Pancreas (tissue), 10 donors: ENCODE results near the gene KRT26. TPM values are rescaled to one million over a fixed set of nuclear protein-coding genes. Genes with fewer than 3 reads are reported as not detected.

Source experiments
- ATAC-seq, 4 donors: fragments of 200-7000 bp; cut with Tn5 transposase; one replicate each; pipeline versions ENCODE4 v1.8.0 to v1.9.1; 2020; ENCODE audit warnings: mild to moderate bottlenecking in 4 of 4, moderate library complexity in 4 of 4
- DNase-seq, 6 donors: peaks; one replicate each; pipeline ENCODE4 v3.0.0-alpha.2; 2020
- FAIRE-seq: peaks from 2 replicates; lab custom pipeline; 2012; peaks lifted over from hg19 to GRCh38; lab: Jason Lieb, UNC
- H3K27ac ChIP-seq, 4 donors: fragments of 200-600 bp; sonication (generic); 1 replicate in 3 of 4; 2 replicates in 1 of 4; pipeline versions ENCODE4 v1.5.0 to v1.8.0; 2020
- H3K27me3 ChIP-seq, 4 donors: fragments of 200-600 bp; one replicate each; pipeline ENCODE4 v1.8.0; 2021
- H3K36me3 ChIP-seq, 3 donors: fragments of 200-600 bp; sonication (generic) in 1 of 3; one replicate each; pipeline versions ENCODE4 v1.5.0 to v1.8.0; 2020 to 2021
- H3K4me1 ChIP-seq, 3 donors: fragments of 200-600 bp; one replicate each; pipeline ENCODE4 v1.8.0; 2021
- H3K4me3 ChIP-seq, 4 donors: fragments of 200-600 bp; sonication (generic) in 2 of 4; one replicate each; pipeline versions ENCODE4 v1.5.0 to v1.8.0; 2020 to 2021
- H3K9me3 ChIP-seq, 4 donors: fragments of 200-600 bp; one replicate each; pipeline ENCODE4 v1.8.0; 2021
- WGBS, 2 donors: extraction: QIAGEN DNeasy Blood & Tissue Kit; methylation state at CpG; one replicate each; pipeline ENCODE4 v1.1.7; 2013; 5-methylcytosine and 5-hydroxymethylcytosine counted together
- intact Hi-C, 3 donors: fragments of 100-400 bp; cut with DNase I; formaldehyde crosslinking; loops; one replicate each; pipeline versions ENCODE4 v1.11.1 to v1.14.2; 2022
- polyA plus RNA-seq, 2 donors: library from polyadenylated mRNA; stranded (reverse); fragments of 200-250 nt; gene quantifications; one replicate each; pipeline ENCODE4 v1.2.3, GENCODE V29; 2013
- total RNA-seq, 6 donors: library from RNA; stranded (reverse); fragmentation: NEBNext Ultra II Directional in 4 of 6; extraction: Animal tissue kit (Norgen Biotek cat#: 25700) in 4 of 6; gene quantifications; one replicate each; pipeline versions ENCODE4 v1.2.1 to v1.2.4, GENCODE V29; 2021 to 2023
- TF ChIP-seq, protein P1 (sequence below), 4 donors: fragments of 200-600 bp; sonication (generic) in 3 of 4; IDR thresholded peaks; one replicate each; pipeline versions ENCODE4 v1.5.0 to v1.8.0; 2021; ENCODE audit warnings: antibody characterized with exemption in 4 of 4
- donor health status: healthy with polysubstance abuse.
- donor health status: DM: no; HTN: no; CAD: no; lungs with moderate emphysema.
- donor health status: DM: no; HTN: no; CAD: no.
- donor health status: control.
- donor health status: control.
- donor health status: Bipolar disorder and iron deficiency.
- donor health status: DM: yes; HTN: yes; CAD: no.
- donor health status: DM: no; HTN: no; CAD: no.
- donor health status: DM: no; HTN: no; CAD: no.
- donor health status: DM: yes; HTN: yes; CAD: no.

KRT26 gene
- total and polyA plus RNA-seq, 8 donors: not detected

DNA sequence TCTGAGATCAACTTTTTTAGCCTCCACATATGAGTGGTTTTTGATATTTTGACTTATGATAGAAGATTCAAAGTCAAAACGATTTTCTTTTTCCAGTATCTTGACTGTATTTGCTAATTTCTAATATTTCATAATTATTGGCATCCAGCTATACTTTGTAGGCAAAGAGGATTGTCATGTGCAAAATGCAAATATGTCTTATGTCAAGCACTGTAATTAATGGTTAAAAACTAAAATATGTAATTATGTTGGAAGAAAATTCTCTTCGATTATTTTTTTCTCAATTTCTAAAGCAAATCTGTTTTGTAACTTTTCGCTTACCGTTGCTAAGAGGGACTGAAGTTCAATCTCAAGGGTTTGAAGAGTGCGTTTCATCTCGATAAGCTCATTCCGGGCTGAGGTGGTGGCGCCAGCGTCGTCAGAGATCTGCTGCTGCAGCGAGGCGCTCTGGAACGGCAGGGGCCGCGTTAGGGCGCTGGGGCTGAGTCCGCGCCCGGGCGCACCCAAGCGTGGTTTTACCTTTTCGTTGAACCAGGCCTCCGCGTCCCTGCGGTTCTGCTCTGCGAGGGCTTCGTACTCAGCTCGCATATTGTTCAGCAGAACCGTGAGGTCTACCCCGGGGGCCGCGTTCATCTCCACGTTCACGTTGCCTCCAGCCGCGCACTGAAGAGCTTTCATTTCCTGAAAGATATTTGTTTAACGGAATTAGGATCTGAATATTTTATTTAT lies 7.3 kb upstream of the KRT26 start:
- FAIRE-seq (no peak), DNase-seq (peak in 2 of 6 donors; percentile 21 to 65), ATAC-seq (peak in 2 of 4 donors; percentile 43 to 54)
- TF ChIP-seq, protein P1, sequence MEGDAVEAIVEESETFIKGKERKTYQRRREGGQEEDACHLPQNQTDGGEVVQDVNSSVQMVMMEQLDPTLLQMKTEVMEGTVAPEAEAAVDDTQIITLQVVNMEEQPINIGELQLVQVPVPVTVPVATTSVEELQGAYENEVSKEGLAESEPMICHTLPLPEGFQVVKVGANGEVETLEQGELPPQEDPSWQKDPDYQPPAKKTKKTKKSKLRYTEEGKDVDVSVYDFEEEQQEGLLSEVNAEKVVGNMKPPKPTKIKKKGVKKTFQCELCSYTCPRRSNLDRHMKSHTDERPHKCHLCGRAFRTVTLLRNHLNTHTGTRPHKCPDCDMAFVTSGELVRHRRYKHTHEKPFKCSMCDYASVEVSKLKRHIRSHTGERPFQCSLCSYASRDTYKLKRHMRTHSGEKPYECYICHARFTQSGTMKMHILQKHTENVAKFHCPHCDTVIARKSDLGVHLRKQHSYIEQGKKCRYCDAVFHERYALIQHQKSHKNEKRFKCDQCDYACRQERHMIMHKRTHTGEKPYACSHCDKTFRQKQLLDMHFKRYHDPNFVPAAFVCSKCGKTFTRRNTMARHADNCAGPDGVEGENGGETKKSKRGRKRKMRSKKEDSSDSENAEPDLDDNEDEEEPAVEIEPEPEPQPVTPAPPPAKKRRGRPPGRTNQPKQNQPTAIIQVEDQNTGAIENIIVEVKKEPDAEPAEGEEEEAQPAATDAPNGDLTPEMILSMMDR (IDR thresholded peaks at IDR 0.05): no peak
- peaks cover 0 to 17% (median 0%) of the 10 kb centered on the region in 4 donors for H3K27me3 ChIP-seq
- H3K4me3 ChIP-seq: peak overlapping the region in 1 of 4 donors; percentile 11
- H3K27ac ChIP-seq: no peak overlapping the region
- intact Hi-C loops: no loop called here
- H3K36me3 ChIP-seq: no peaks in the 10 kb centered on the region
- H3K4me1 ChIP-seq: no peaks in the 10 kb centered on the region
- no peaks in the 10 kb centered on the region for H3K9me3 ChIP-seq
- 15 to 35% methylated on average over 37 of the region's 37 CpGs for WGBS, 2 donors

DNA sequence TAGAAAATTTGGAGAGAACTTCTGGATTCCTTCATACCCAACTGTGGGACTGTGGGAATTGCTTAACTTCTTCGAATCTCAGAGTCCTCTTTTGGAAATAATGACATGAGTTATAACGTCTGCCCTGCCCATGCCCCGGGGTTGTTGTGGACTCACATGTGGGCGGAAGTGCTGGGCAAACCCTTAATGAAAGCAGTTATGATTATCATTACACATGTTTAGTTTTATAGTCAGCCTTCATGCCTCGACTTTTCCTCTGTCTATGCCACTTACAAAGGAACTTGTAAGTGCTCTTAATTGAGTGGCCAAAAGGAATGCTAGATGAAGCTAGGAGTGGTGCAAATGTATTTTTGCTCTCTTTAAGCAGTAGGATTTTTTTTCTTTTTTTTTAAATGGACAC lies 6.5 kb upstream of the KRT26 start:
- Histone ChIP-seq H3K27ac (no peak overlapping the region), H3K9me3 (no peaks in the 10 kb centered on the region), H3K36me3 (no peaks in the 10 kb centered on the region), H3K4me1 (no peaks in the 10 kb centered on the region), H3K4me3 (no peak overlapping the region), H3K27me3 (peaks cover 0 to 17% (median 0%) of the 10 kb centered on the region in 4 donors)
- TF ChIP-seq, protein P1 (IDR thresholded peaks at IDR 0.05): no peak
- ATAC-seq: no peak
- intact Hi-C loops: no loop called here
- no peak for DNase-seq
- WGBS, 2 donors: 54 to 72% methylated on average over 5 of the region's 5 CpGs
- FAIRE-seq: no peak

DNA sequence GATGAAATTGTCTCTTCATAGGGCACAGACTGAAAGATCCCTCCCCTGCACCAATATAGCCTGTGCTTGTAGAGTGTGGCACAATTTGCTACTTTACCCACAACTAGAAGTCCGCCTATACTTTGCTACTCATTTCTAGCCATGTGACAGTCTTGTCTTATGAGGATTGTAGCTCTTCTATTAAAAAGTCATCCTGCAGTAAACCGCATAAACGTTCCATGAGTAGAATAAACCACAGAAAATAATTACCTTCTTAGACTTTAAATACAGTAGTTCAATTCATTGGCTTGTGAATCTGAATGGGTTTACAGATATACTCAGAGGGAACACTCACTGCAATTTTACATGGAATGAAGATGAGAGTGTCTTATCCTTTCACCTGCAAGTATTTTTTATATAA lies 6.0 kb upstream of the KRT26 start:
- H3K4me3 ChIP-seq: no peak overlapping the region
- ATAC-seq: no peak
- no peaks in the 10 kb centered on the region for H3K36me3 ChIP-seq
- no peaks in the 10 kb centered on the region for H3K9me3 ChIP-seq
- no peak for FAIRE-seq
- TF ChIP-seq, protein P1 (IDR thresholded peaks at IDR 0.05): no peak
- H3K27ac ChIP-seq: no peak overlapping the region
- H3K4me1 ChIP-seq: no peaks in the 10 kb centered on the region
- no peak for DNase-seq
- WGBS, 2 donors: 63 to 82% methylated on average over 3 of the region's 3 CpGs
- peaks cover 0 to 17% (median 0%) of the 10 kb centered on the region in 4 donors for H3K27me3 ChIP-seq
- intact Hi-C loops: no loop called here

DNA sequence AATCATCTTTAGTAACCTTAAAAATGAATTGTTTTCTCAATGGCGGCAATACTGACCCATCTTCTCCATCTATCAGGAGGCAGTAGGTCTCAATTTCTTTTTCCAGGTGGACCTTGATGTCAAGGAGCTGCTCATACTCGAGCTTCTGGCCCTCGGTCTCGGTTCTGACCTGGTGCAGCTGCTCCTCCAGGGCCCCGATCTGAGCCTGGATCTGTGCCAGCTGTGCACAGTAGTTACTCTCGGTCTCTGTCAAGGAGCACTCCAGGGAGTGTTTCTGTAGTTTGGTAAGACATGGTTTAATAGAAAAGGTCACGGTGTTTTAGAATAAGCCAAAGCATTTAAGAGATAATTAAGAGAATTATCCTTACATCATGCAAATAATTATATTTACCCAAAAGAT lies 5.5 kb upstream of the KRT26 start:
- no peaks in the 10 kb centered on the region for H3K36me3 ChIP-seq
- peaks cover 0 to 17% (median 0%) of the 10 kb centered on the region in 4 donors for H3K27me3 ChIP-seq
- no peak overlapping the region for H3K4me3 ChIP-seq
- ATAC-seq (no peak), DNase-seq (no peak), FAIRE-seq (no peak)
- intact Hi-C loops: no loop called here
- no peaks in the 10 kb centered on the region for H3K4me1 ChIP-seq
- TF ChIP-seq, protein P1 (IDR thresholded peaks at IDR 0.05): no peak
- no peaks in the 10 kb centered on the region for H3K9me3 ChIP-seq
- 67 to 69% methylated on average over 7 of the region's 7 CpGs for WGBS, 2 donors
- H3K27ac ChIP-seq: no peak overlapping the region

DNA sequence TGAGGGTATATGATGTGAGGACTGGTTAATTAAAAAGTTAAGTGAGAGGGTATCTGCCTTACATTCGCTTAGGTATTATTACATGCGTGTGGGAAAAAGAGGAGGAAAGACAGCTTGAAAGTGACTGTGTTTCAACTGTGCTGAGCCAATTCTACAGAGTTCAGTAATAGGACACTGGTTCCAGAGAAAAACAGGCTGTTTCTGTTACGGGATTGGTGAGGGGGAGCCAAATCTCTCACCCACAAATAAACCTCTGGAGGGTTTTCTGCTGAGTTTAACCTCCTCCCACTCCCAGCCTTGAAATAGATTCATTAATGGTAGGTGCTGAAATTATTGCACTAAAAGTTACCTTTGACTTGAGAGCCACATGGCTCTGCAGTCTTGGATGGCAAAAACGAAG lies 3.9 kb upstream of the KRT26 start:
- TF ChIP-seq, protein P1 (IDR thresholded peaks at IDR 0.05): no peak
- DNase-seq: no peak
- ATAC-seq: no peak
- H3K27ac ChIP-seq: no peak overlapping the region
- WGBS, 2 donors: 45 to 62% methylated on average over 4 of the region's 4 CpGs
- no peaks in the 10 kb centered on the region for H3K9me3 ChIP-seq
- intact Hi-C loops: no loop called here
- no peaks in the 10 kb centered on the region for H3K4me1 ChIP-seq
- no peaks in the 10 kb centered on the region for H3K36me3 ChIP-seq
- FAIRE-seq: no peak
- no peak overlapping the region for H3K4me3 ChIP-seq
- H3K27me3 ChIP-seq: peaks cover 0 to 17% (median 0%) of the 10 kb centered on the region in 4 donors
